Activated CD4-positive, alpha-beta T cell treated with anti-CD3 and anti-CD28 coated beads, Interleukin-2, amount 50 U/mL, for 4 hours (primary cell): ENCODE data around the gene DSP.

Source experiments
- DNase-seq, 2 experiments: peaks; one replicate each; pipeline ENCODE4 v3.0.0-alpha.2; 2020

Gene DSP

GRCh38 chr6:7541175-7542064, at the start of gene DSP:
Gene DSP, plus strand, starts transcription at chr6:7541671. Its CDS starts 245 bp downstream, at chr6:7541916.
- no peak for DNase-seq

GRCh38 chr6:7493866-7494265, 47.6 kb upstream of the DSP start:
- no peak for DNase-seq

GRCh38 chr6:7494638-7495037, 46.8 kb upstream of the DSP start:
- DNase-seq = no peak

- no peak for DNase-seq
These were observed 45.1 kb upstream of the DSP start for GRCh38 chr6:7496266-7496875.

- DNase-seq = no peak
These were observed 40.7 kb upstream of the DSP start for GRCh38 chr6:7500752-7501282.

GRCh38 chr6:7502743-7503142, 38.7 kb upstream of the DSP start:
- no peak for DNase-seq

- DNase-seq = no peak
These were observed 37.4 kb upstream of the DSP start for GRCh38 chr6:7504041-7504440.

GRCh38 chr6:7505189-7505699, 36.2 kb upstream of the DSP start:
- DNase-seq = no peak

GRCh38 chr6:7507600-7507999, 33.9 kb upstream of the DSP start:
- DNase-seq = no peak

GRCh38 chr6:7512320-7512719, 29.2 kb upstream of the DSP start:
- no peak for DNase-seq

- DNase-seq = no peak
These were observed 27.9 kb upstream of the DSP start for GRCh38 chr6:7513529-7513928.

- no peak for DNase-seq
These were observed 26.1 kb upstream of the DSP start for GRCh38 chr6:7515363-7515762.

- no peak for DNase-seq
These were observed 22.6 kb upstream of the DSP start for GRCh38 chr6:7518877-7519276.

GRCh38 chr6:7522873-7523272, 18.6 kb upstream of the DSP start:
- DNase-seq = no peak

- DNase-seq = no peak
These were observed 17.5 kb upstream of the DSP start for GRCh38 chr6:7523922-7524321.

GRCh38 chr6:7526755-7527154, 14.7 kb upstream of the DSP start:
- no peak for DNase-seq

- no peak for DNase-seq
These were observed 12.9 kb upstream of the DSP start for GRCh38 chr6:7528565-7528964.

GRCh38 chr6:7529141-7529540, 12.3 kb upstream of the DSP start:
- no peak for DNase-seq

GRCh38 chr6:7532232-7532631, 9.2 kb upstream of the DSP start:
- DNase-seq = no peak

- DNase-seq = no peak
These were observed 8.7 kb upstream of the DSP start for GRCh38 chr6:7532821-7533220.

GRCh38 chr6:7534192-7534591, 7.3 kb upstream of the DSP start:
- DNase-seq = no peak

GRCh38 chr6:7535498-7535897, 6.0 kb upstream of the DSP start:
- DNase-seq = no peak

GRCh38 chr6:7537565-7538174, 3.8 kb upstream of the DSP start:
- no peak for DNase-seq

- DNase-seq = no peak
These were observed 3.0 kb upstream of the DSP start for GRCh38 chr6:7538484-7538883.
